ENCODE results near the gene ZNF526. TPM values are rescaled to one million over a fixed set of nuclear protein-coding genes. Genes with fewer than 3 reads are reported as not detected.

The ZNF526 gene
- total RNA-seq, 1 experiment from 2014 or later: 13.1 TPM

DNA sequence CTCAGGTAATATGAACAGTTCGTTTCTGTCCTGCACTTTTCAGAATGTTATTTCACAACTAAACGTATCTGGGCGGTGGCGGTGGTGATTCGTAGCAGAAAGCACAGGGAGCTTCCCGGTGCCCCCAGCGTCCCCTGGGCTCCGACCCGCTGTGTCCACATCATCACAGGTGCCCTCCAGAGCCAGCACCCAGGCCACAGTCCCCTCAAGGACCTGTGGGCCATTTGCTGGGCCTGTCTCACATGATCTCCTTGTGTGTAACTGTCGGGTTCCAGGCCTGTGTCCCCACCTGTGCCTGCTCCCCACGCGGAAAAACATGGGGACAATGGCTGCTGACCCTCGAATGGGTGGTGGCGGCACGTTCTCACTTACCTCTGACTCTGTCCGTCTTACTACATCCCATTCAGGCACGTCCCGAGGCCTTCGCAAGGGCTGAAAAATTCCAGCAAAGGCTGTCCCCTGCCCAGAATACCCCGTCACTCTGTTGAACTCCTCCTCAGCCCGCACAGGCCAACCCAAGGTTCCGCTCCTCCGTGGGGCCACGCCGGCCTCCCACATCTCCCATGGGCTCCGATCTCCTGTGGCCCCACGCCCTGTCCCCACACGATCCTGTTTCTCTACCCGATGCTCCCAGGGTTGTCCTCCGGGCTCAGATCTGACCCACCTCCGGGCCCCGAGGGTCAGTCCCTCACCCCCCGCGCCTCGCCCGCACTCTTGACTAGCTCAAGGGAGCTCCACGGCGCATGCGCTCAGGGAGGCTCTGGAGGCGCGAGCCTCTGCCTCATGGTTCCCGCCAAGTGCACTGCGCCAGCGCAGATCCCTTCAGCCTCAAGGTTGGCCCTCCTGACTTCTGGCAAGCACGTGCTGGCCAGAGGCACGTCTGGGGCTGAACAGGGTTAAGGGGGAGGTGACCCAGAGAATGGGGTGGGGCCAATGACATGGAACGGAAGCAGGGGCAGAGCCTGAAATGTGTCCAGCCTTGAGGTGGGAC, 23.8 kb upstream of the ZNF526 start:
- ATAC-seq: no peak; the same call in 1 of the 2 replicates
- Histone ChIP-seq H3K4me1 (ENCODE audit: control insufficient read depth in 1 of 2, insufficient read depth in 2 of 2, low read length in 2 of 2) (peaks cover 12 to 59% of the 10 kb centered on the region in 2 experiments), H3K9ac (ENCODE audit: low read length) (no peak overlapping the region), H3K79me2 (ENCODE audit: insufficient read depth, low read length) (peaks cover 21% of the 10 kb centered on the region; the same call in 1 of the 2 replicates), H4K20me1 (ENCODE audit: insufficient read depth) (0 out of 2 replicates have a peak, but pooled peaks cover 6% of the 10 kb centered on the region), H3K27me3 (ENCODE audit: insufficient read depth, low read length) (no peaks in the 10 kb centered on the region), H3K4me2 (ENCODE audit: low read length) (no peak overlapping the region), H3K9me2 (ENCODE audit: insufficient read depth) (no peaks in the 10 kb centered on the region), H3K4me3 (replicated peaks in 1 of 2; ENCODE audit: low read depth in 1 of 2, low read length in 2 of 2) (no peak overlapping the region), H3K9me3 (ENCODE audit: control insufficient read depth in 1 of 2, insufficient read depth in 1 of 2, low read depth in 1 of 2, low read length in 2 of 2) (no peaks in the 10 kb centered on the region; a peak in 1 of 4 replicates), H3K27ac (ENCODE audit: low read depth, low read length) (no peak overlapping the region; the same call in 1 of the 2 replicates), H3K36me3 (ENCODE audit: control insufficient read depth in 1 of 2, insufficient read depth in 2 of 2, low read length in 2 of 2) (peaks cover 4 to 21% of the 10 kb centered on the region in 2 experiments; a peak in 3 of 4 replicates), H2AFZ (ENCODE audit: low read depth, low read length, poor library complexity, severe bottlenecking) (no peak overlapping the region)
- DNase-seq (ENCODE audit: low read depth, low spot score): no peak
- CTCF ChIA-PET: no interaction called here
- POLR2A ChIA-PET: no interaction called here
- no TSS peak for BruUV-seq (replicated peaks)
- RAD21 ChIA-PET (ENCODE audit: low non-redundant PET in 1 of 2, low total read pairs in 2 of 2, uncharacterized antibody in 2 of 2, unreplicated experiment in 2 of 2): no interaction called here
- TF ChIP-seq, protein P1, sequence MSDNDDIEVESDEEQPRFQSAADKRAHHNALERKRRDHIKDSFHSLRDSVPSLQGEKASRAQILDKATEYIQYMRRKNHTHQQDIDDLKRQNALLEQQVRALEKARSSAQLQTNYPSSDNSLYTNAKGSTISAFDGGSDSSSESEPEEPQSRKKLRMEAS (IDR thresholded peaks at IDR 0.05): no peak
- TF ChIP-seq SP1 (IDR thresholded peaks at IDR 0.05; ENCODE audit: low read depth): no peak
- no peak for TF ChIP-seq EGR1 (IDR thresholded peaks at IDR 0.05; ENCODE audit: low read depth)
- TF ChIP-seq ZNF274 (IDR thresholded peaks at IDR 0.05; ENCODE audit: low read depth, low read length): no peak
- no peak for TF ChIP-seq POLR2AphosphoS5 (IDR thresholded peaks at IDR 0.05; ENCODE audit: low read depth, low read length)
- no peak for TF ChIP-seq RAD21 (IDR thresholded peaks at IDR 0.05; ENCODE audit: low read depth)
- no peak for TF ChIP-seq EZH2phosphoT487 (IDR thresholded peaks at IDR 0.05; ENCODE audit: borderline replicate concordance)
- TF ChIP-seq, protein P2, sequence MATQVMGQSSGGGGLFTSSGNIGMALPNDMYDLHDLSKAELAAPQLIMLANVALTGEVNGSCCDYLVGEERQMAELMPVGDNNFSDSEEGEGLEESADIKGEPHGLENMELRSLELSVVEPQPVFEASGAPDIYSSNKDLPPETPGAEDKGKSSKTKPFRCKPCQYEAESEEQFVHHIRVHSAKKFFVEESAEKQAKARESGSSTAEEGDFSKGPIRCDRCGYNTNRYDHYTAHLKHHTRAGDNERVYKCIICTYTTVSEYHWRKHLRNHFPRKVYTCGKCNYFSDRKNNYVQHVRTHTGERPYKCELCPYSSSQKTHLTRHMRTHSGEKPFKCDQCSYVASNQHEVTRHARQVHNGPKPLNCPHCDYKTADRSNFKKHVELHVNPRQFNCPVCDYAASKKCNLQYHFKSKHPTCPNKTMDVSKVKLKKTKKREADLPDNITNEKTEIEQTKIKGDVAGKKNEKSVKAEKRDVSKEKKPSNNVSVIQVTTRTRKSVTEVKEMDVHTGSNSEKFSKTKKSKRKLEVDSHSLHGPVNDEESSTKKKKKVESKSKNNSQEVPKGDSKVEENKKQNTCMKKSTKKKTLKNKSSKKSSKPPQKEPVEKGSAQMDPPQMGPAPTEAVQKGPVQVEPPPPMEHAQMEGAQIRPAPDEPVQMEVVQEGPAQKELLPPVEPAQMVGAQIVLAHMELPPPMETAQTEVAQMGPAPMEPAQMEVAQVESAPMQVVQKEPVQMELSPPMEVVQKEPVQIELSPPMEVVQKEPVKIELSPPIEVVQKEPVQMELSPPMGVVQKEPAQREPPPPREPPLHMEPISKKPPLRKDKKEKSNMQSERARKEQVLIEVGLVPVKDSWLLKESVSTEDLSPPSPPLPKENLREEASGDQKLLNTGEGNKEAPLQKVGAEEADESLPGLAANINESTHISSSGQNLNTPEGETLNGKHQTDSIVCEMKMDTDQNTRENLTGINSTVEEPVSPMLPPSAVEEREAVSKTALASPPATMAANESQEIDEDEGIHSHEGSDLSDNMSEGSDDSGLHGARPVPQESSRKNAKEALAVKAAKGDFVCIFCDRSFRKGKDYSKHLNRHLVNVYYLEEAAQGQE (IDR thresholded peaks at IDR 0.05; ENCODE audit: low read depth): no peak
- no peak for TF ChIP-seq SIN3A (IDR thresholded peaks at IDR 0.05; ENCODE audit: low read depth)
- no peak for TF ChIP-seq TCF7L2 (IDR thresholded peaks at IDR 0.05; ENCODE audit: borderline replicate concordance, extremely low read depth, insufficient read depth, insufficient read length)
- no peak for TF ChIP-seq ZFX (IDR thresholded peaks at IDR 0.05)
- TF ChIP-seq POLR2A (IDR thresholded peaks at IDR 0.05; ENCODE audit: borderline replicate concordance, extremely low read depth, insufficient read depth, insufficient read length): no peak
- intact Hi-C loops (cut with micrococcal nuclease): no loop called here
